Keratinocyte (primary cell): ENCODE results near the gene MTA1. TPM values are rescaled to one million over a fixed set of nuclear protein-coding genes. Genes with fewer than 3 reads are reported as not detected.

Experiments used
- DNase-seq: peaks from one replicate; pipeline ENCODE4 v3.0.0-alpha.2; 2011; ENCODE audit warnings: low read depth, missing footprints, low spot score
- FAIRE-seq: peaks from 2 replicates; lab custom pipeline; 2011; peaks lifted over from hg19 to GRCh38; lab: Jason Lieb, UNC
- H2AFZ ChIP-seq: 2 replicates; pipeline ENCODE4 v1.6.0; 2012; ENCODE audit warnings: low read length, control low read depth, inconsistent platforms; ENCODE audit not compliant: control insufficient read depth
- H3K27ac ChIP-seq: 2 replicates; pipeline ENCODE4 v1.5.1; 2011; ENCODE audit warnings: low read length; ENCODE audit not compliant: control insufficient read depth, insufficient read depth
- H3K27me3 ChIP-seq: 3 replicates; pipeline ENCODE4 v1.6.0; 2011; ENCODE audit warnings: low read length; ENCODE audit not compliant: control insufficient read depth, insufficient read depth; ENCODE audit errors: extremely low read depth
- H3K36me3 ChIP-seq, 2 experiments: 2 replicates in 1 of 2; 3 replicates in 1 of 2; pipeline ENCODE4 v1.5.1; 2011; ENCODE audit warnings: low read length in 2 of 2, mild to moderate bottlenecking in 1 of 2; ENCODE audit not compliant: control insufficient read depth in 2 of 2, insufficient read depth in 2 of 2; ENCODE audit errors: extremely low read depth in 1 of 2
- H3K4me1 ChIP-seq: 3 replicates; pipeline ENCODE4 v1.5.1; 2011; ENCODE audit warnings: low read length; ENCODE audit not compliant: control insufficient read depth, insufficient read depth; ENCODE audit errors: extremely low read depth
- H3K4me2 ChIP-seq: 3 replicates; pipeline ENCODE4 v1.6.0; 2011; ENCODE audit warnings: low read depth, low read length; ENCODE audit not compliant: control insufficient read depth, insufficient read depth; ENCODE audit errors: extremely low read depth
- H3K4me3 ChIP-seq, 3 experiments: fragments of 200-600 bp in 1 of 3; sonication (generic) in 1 of 3; 2 replicates in 2 of 3; 3 replicates in 1 of 3; pipeline ENCODE4 v1.5.1; 2011 to 2016; ENCODE audit warnings: low read length in 3 of 3, mild to moderate bottlenecking in 3 of 3, control low read depth in 2 of 3, inconsistent platforms in 1 of 3, low read depth in 1 of 3, mixed read lengths in 1 of 3, mixed run types in 1 of 3, moderate library complexity in 1 of 3; ENCODE audit not compliant: control insufficient read depth in 2 of 3, insufficient read depth in 2 of 3; ENCODE audit errors: extremely low read depth in 1 of 3
- H3K79me2 ChIP-seq: 2 replicates; pipeline ENCODE4 v1.6.0; 2012; ENCODE audit warnings: low read length; ENCODE audit not compliant: control insufficient read depth, insufficient read depth
- H3K9ac ChIP-seq: 3 replicates; pipeline ENCODE4 v1.6.0; 2011; ENCODE audit warnings: low read length; ENCODE audit not compliant: control insufficient read depth, insufficient read depth; ENCODE audit errors: extremely low read depth
- H3K9me1 ChIP-seq: 3 replicates; pipeline ENCODE4 v1.6.0; 2011; ENCODE audit warnings: low read length; ENCODE audit not compliant: control insufficient read depth, insufficient read depth; ENCODE audit errors: extremely low read depth
- H3K9me3 ChIP-seq: 2 replicates; pipeline ENCODE4 v1.5.1; 2012; ENCODE audit warnings: low read depth, low read length; ENCODE audit not compliant: control insufficient read depth
- H4K20me1 ChIP-seq: 3 replicates; pipeline ENCODE4 v1.6.0; 2011; ENCODE audit warnings: low read length; ENCODE audit not compliant: control insufficient read depth, insufficient read depth; ENCODE audit errors: extremely low read depth
- EZH2 ChIP-seq: IDR thresholded peaks from one replicate; pipeline ENCODE4 v1.6.1; 2012; ENCODE audit warnings: inconsistent platforms, mild to moderate bottlenecking, low read length, moderate library complexity
- dilution Hi-C: fragments of 300-500 bp; cut with MboI; formaldehyde crosslinking; loops from one replicate; pipeline ENCODE4 v1.7.0; 2020; ENCODE audit warnings: low sequenced_read_pairs; ENCODE audit not compliant: extremely low pct_ligation_motif_present
- polyA plus RNA-seq, 5 experiments: library from polyadenylated mRNA; depleted of rRNA in 3 of 5; stranded (reverse) in 3 of 5; stranded (forward) in 1 of 5; unstranded in 1 of 5; fragments of >200 nt; gene quantifications; 1 replicate in 1 of 5; 2 replicates in 3 of 5; 3 replicates in 1 of 5; pipeline versions ENCODE4 v1.2.1 to v1.2.3, GENCODE V29; 2011 to 2012; ENCODE audit warnings: missing spikeins in 2 of 5, low read depth in 1 of 5, low replicate concordance in 1 of 5
- TF ChIP-seq, protein P1 (sequence below), 3 experiments: IDR thresholded peaks in 1 of 3; conservative IDR thresholded peaks in 1 of 3; optimal IDR thresholded peaks in 1 of 3; 2 replicates in 2 of 3; 3 replicates in 1 of 3; pipeline versions ENCODE3 to v1.5.1; 2011; ENCODE audit warnings: low read length in 3 of 3, mild to moderate bottlenecking in 3 of 3, moderate library complexity in 2 of 3, control low read depth in 1 of 3, inconsistent platforms in 1 of 3; ENCODE audit not compliant: insufficient read depth in 2 of 3; ENCODE audit errors: extremely low read depth in 1 of 3

MTA1 gene
- polyA plus RNA-seq, 1 donor (not counting 4 experiments of a cell fraction or from before 2014, with no cell fraction given): 33.6 TPM

GRCh38 chr14:105436891-105437722 lies 17.5 kb downstream of the MTA1 start:
- H3K27me3 ChIP-seq: no peaks in the 10 kb centered on the region
- H3K36me3 ChIP-seq: peaks cover 10 to 18% of the 10 kb centered on the region in 2 experiments
- no peak for TF ChIP-seq EZH2
- TF ChIP-seq, protein P1, sequence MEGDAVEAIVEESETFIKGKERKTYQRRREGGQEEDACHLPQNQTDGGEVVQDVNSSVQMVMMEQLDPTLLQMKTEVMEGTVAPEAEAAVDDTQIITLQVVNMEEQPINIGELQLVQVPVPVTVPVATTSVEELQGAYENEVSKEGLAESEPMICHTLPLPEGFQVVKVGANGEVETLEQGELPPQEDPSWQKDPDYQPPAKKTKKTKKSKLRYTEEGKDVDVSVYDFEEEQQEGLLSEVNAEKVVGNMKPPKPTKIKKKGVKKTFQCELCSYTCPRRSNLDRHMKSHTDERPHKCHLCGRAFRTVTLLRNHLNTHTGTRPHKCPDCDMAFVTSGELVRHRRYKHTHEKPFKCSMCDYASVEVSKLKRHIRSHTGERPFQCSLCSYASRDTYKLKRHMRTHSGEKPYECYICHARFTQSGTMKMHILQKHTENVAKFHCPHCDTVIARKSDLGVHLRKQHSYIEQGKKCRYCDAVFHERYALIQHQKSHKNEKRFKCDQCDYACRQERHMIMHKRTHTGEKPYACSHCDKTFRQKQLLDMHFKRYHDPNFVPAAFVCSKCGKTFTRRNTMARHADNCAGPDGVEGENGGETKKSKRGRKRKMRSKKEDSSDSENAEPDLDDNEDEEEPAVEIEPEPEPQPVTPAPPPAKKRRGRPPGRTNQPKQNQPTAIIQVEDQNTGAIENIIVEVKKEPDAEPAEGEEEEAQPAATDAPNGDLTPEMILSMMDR (optimal IDR thresholded peaks at IDR 0.05 in 1 of 3, IDR thresholded peaks at IDR 0.05 in 1 of 3, conservative IDR thresholded peaks at IDR 0.05 in 1 of 3; ENCODE audit: extremely low read depth in 1 of 3, insufficient read depth in 2 of 3, low read length in 3 of 3): no peak
- H3K4me3 ChIP-seq: no peak overlapping the region
- no peaks in the 10 kb centered on the region for H3K9me3 ChIP-seq
- no peaks in the 10 kb centered on the region for H3K9me1 ChIP-seq
- H3K4me1 ChIP-seq: no peaks in the 10 kb centered on the region
- H3K9ac ChIP-seq: no peak overlapping the region
- peaks cover 38% of the 10 kb centered on the region for H4K20me1 ChIP-seq
- no peak overlapping the region for H3K4me2 ChIP-seq
- H2AFZ ChIP-seq: no peak overlapping the region
- dilution Hi-C loops: no loop called here
- H3K27ac ChIP-seq: no peak overlapping the region
- DNase-seq (peak; percentile 25), FAIRE-seq (no peak)
- peaks cover 77% of the 10 kb centered on the region for H3K79me2 ChIP-seq

DNA sequence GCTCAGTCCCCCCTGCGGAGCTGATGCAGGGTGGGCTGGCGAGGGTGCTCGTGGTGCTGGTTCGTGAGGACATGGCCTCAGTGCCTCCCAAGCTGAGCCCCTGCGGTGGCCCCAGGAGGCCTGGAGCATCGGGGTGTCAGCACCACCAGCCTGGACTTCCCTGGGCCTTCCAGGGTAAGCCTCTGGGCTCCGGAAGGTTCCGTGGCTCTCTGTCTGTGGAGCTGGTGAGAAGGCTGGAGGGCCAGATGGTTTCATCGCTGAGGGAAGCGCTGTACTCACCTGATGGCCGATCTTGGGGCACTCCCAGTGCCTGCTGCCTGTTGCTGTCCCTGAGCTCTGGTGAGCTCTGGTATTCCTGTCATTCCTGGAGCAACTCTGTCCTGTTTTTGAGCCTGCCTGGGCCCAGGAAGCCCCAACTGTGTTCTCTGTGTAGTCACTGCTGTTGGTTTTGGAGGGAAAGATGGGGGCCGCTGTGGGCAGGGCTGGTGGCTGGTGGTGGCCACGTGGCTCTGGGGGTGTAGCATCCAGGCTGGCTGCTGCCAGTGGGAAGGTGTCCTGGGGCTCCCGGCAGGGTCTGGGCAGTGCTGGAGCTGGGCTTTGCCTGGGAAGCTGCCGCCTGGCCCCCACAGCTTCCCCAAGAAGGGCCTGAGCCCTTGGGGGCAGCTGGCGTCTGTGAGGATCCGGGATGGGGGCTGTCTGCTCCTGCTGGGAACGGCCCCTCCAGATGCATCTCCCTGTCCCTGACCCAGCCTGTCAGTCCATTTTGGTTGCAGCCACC lies 18.3 kb downstream of the MTA1 start:
- dilution Hi-C loops: no loop called here
- FAIRE-seq (no peak), DNase-seq (no peak)
- no peak overlapping the region for H3K9ac ChIP-seq
- no peak overlapping the region for H3K4me3 ChIP-seq
- peaks cover 33% of the 10 kb centered on the region for H4K20me1 ChIP-seq
- H3K27me3 ChIP-seq: no peaks in the 10 kb centered on the region
- H3K9me3 ChIP-seq: no peaks in the 10 kb centered on the region
- no peaks in the 10 kb centered on the region for H3K4me1 ChIP-seq
- no peaks in the 10 kb centered on the region for H3K9me1 ChIP-seq
- H2AFZ ChIP-seq: no peak overlapping the region
- peaks cover 71% of the 10 kb centered on the region for H3K79me2 ChIP-seq
- peaks cover 5 to 22% of the 10 kb centered on the region in 2 experiments for H3K36me3 ChIP-seq
- H3K27ac ChIP-seq: no peak overlapping the region
- no peak for TF ChIP-seq EZH2
- TF ChIP-seq, protein P1 (optimal IDR thresholded peaks at IDR 0.05 in 1 of 3, IDR thresholded peaks at IDR 0.05 in 1 of 3, conservative IDR thresholded peaks at IDR 0.05 in 1 of 3; ENCODE audit: extremely low read depth in 1 of 3, insufficient read depth in 2 of 3, low read length in 3 of 3): no peak
- no peak overlapping the region for H3K4me2 ChIP-seq
